ENCODE results near the gene CNR2.

DNA sequence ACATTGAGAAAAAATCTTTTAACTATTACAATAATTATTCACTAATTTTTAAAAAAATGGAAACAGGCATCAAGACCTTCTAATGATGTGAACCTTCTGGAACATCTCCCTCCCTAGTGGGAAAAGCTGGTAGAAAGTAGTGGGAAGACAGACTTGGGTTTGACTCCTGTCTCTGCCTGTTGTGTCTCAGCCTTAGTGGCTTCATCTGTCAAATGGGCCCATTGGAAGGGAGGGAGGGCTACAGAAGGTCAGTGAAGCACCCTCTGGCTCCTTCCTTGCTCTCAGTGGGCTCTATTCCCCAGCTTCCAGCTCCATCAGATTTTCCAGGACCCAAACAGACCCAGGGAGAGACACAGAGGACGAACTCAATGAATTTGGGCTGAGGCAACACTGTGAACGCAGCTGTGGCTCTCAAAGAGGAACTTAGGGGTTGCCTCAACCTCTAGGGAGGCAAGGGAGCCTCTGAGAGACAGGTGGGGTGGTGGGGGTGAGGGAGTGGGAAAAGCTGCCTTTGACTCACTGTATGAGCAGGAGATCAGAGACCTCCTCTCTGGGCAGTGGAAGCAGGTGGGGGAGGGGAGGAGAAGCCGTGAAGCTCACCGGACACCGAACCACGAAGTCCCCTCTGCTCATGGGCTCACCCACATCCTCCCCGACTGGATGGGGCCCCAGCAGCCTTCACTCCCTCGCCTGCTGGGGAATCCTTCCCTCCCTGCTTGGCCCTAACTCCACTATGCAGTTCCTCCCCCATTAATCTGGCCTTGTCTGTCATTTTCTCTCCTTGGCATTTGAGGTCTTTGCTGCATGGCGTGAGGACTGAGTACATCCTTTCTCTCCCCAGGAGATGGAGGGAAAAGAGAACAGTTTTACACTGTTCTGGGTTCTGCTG, 4.5 kb downstream of the CNR2 start:
- TF ChIP-seq ESRRA (IDR thresholded peaks at IDR 0.05; ENCODE audit: borderline replicate concordance, low read length) (no peak), CEBPB (IDR thresholded peaks at IDR 0.05) (no peak), EP300 (IDR thresholded peaks at IDR 0.05) (no peak), JUN (IDR thresholded peaks at IDR 0.05) (no peak), RCOR1 (IDR thresholded peaks at IDR 0.05; ENCODE audit: low read depth, low read length) (no peak), SMC3 (IDR thresholded peaks at IDR 0.05) (no peak), EHMT2 (IDR thresholded peaks at IDR 0.05; ENCODE audit: low read depth) (no peak), KDM1A (IDR thresholded peaks at IDR 0.05; ENCODE audit: low read depth) (no peak), MYC (IDR thresholded peaks at IDR 0.05; ENCODE audit: borderline replicate concordance, low read length) (no peak)
- TF ChIP-seq, protein P1, sequence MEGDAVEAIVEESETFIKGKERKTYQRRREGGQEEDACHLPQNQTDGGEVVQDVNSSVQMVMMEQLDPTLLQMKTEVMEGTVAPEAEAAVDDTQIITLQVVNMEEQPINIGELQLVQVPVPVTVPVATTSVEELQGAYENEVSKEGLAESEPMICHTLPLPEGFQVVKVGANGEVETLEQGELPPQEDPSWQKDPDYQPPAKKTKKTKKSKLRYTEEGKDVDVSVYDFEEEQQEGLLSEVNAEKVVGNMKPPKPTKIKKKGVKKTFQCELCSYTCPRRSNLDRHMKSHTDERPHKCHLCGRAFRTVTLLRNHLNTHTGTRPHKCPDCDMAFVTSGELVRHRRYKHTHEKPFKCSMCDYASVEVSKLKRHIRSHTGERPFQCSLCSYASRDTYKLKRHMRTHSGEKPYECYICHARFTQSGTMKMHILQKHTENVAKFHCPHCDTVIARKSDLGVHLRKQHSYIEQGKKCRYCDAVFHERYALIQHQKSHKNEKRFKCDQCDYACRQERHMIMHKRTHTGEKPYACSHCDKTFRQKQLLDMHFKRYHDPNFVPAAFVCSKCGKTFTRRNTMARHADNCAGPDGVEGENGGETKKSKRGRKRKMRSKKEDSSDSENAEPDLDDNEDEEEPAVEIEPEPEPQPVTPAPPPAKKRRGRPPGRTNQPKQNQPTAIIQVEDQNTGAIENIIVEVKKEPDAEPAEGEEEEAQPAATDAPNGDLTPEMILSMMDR (IDR thresholded peaks at IDR 0.05), result no peak

Data from A549 (cell line).